ENCODE data around the gene TMEM208.
A peak's percentile ranks its signal among the peaks of the same experiment; 100 is the strongest.

The TMEM208 gene

DNA sequence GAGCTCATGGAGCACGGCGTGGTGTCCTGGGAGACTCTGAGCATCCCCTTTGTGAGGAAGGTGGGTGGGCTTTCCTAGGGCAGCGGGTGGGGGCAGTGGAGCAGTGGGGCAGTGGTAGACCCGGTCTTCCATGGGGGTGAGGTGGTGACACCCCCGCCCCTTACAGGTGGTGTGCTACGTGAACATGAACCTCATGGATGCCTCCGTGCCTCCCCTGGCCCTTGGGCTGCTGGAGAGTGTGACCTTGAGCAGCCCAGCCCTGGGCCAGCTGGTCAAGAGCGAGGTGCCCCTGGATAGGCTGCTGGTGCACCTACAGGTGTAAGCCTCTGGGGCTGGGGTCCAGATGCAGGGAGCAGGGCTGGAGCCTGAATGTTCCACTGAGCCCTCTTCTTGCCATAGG lies 26.4 kb upstream of the TMEM208 start:
- WGBS, 2 experiments (ENCODE audit: insufficient coverage in 2 of 2), result 94 to 100% methylated on average over 7 to 8 of the region's 8 CpGs
- Histone ChIP-seq H3K4me1 (ENCODE audit: control insufficient read depth, insufficient read depth, low read length, poor library complexity, severe bottlenecking) (no peaks in the 10 kb centered on the region), H3K36me3 (ENCODE audit: control insufficient read depth, insufficient read depth, low read length) (peaks cover 82% of the 10 kb centered on the region), H3K9me3 (ENCODE audit: control insufficient read depth, low read length) (no peaks in the 10 kb centered on the region), H3K27ac (ENCODE audit: low read depth, low read length, severe bottlenecking) (no peak overlapping the region), H3K4me3 (ENCODE audit: extremely low read depth, insufficient read depth, low read length, poor library complexity, severe bottlenecking) (no peak overlapping the region)

DNA sequence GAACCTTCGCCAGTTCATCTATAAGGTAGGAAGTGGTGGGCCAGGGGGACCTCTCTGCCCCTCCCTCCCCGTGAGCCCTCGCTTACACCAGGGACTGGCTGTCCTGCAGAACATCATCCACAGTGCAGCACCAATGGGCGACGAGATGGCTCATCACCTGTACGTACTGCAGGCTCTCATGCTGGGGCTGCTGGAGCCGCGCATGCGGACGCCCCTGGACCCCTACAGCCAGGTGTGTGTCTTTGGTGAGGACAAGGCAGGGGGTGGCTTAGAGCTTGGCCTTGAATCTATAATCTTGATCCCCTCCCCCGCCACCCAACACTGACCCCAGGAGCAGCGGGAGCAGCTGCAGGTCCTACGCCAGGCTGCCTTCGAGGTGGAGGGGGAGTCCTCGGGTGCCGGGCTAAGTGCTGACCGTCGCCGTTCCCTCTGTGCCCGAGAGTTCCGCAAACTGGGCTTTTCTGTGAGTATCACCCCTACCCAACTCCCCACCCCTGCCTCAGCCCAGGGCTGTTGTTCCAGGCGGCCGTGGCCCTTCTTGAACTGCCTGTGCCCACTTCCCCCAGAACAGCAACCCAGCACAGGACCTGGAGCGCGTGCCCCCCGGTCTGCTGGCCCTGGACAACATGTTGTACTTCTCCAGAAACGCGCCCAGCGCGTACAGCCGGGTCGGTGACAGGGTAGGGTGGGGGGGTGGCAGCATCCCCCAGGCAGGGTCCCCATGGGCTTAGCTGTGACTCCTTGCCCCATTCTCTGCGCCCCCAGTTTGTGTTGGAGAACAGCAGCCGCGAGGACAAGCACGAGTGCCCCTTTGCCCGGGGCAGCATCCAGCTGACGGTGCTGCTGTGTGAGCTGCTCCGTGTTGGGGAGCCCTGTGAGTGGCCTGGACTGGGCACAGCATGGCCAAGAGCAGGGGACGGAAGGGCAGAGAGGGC lies 25.3 kb upstream of the TMEM208 start:
- WGBS, 2 experiments (ENCODE audit: insufficient coverage in 2 of 2), result 96 to 97% methylated on average over 26 to 35 of the region's 40 CpGs
- peaks cover 71% of the 10 kb centered on the region for H3K36me3 ChIP-seq (ENCODE audit: control insufficient read depth, insufficient read depth, low read length)

DNA sequence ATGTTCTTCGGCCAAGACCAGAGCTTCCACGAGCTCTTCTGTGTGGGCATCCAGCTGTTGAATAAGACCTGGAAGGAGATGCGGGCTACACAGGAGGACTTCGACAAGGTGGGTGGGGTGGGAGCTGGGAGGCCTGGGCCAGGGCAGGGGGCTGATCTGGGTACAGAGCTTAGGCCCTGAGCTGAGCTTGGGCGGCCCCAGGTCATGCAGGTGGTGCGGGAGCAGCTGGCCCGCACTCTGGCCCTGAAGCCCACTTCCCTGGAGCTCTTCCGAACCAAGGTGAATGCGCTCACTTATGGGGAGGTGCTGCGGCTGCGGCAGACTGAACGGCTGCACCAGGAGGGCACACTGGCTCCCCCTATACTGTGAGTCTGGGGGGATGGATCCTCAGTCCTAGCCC lies 24.5 kb upstream of the TMEM208 start:
- WGBS, 2 experiments (ENCODE audit: insufficient coverage in 2 of 2), result 97 to 99% methylated on average over 9 to 10 of the region's 12 CpGs
- H3K27ac ChIP-seq (ENCODE audit: low read depth, low read length, severe bottlenecking), result no peak overlapping the region
- peaks cover 64% of the 10 kb centered on the region for H3K36me3 ChIP-seq (ENCODE audit: control insufficient read depth, insufficient read depth, low read length)

More for the DNA sequence above, 25.3 kb upstream of the TMEM208 start:
- Histone ChIP-seq H3K27ac (ENCODE audit: low read depth, low read length, severe bottlenecking) (no peak overlapping the region), H3K9me3 (ENCODE audit: control insufficient read depth, low read length) (no peaks in the 10 kb centered on the region), H3K4me3 (ENCODE audit: extremely low read depth, insufficient read depth, low read length, poor library complexity, severe bottlenecking) (no peak overlapping the region), H3K4me1 (ENCODE audit: control insufficient read depth, insufficient read depth, low read length, poor library complexity, severe bottlenecking) (no peaks in the 10 kb centered on the region)

DNA sequence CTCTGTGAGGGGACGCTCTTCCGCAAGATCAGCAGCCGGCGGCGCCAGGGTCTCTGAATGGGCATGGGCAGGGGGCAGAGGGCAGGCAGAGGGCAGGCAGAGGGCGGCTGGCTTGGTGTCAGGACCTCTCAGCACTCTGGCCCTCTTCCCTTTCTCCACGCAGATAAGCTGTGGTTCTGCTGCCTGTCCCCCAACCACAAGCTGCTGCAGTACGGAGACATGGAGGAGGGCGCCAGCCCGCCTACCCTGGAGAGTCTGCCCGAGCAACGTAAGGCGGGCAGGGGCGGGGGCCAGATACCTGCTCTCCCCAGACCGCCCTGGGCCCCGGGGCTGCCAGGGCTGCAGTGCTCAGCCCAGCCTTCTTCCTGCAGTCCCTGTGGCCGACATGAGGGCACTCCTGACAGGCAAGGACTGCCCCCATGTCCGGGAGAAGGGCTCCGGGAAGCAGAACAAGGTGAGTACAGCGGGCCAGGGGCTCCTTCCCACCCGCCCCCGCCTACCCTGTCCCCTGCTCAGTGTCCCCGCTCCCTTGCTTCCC lies 23.9 kb upstream of the TMEM208 start:
- peaks cover 7% of the 10 kb centered on the region for H3K4me1 ChIP-seq (ENCODE audit: control insufficient read depth, insufficient read depth, low read length, poor library complexity, severe bottlenecking)
- H3K4me3 ChIP-seq (ENCODE audit: extremely low read depth, insufficient read depth, low read length, poor library complexity, severe bottlenecking), result no peak overlapping the region
- 96 to 97% methylated on average over 15 to 21 of the region's 23 CpGs for WGBS, 2 experiments (ENCODE audit: insufficient coverage in 2 of 2)
- H3K27ac ChIP-seq (ENCODE audit: low read depth, low read length, severe bottlenecking), result no peak overlapping the region
- peaks cover 58% of the 10 kb centered on the region for H3K36me3 ChIP-seq (ENCODE audit: control insufficient read depth, insufficient read depth, low read length)
- no peaks in the 10 kb centered on the region for H3K9me3 ChIP-seq (ENCODE audit: control insufficient read depth, low read length)

More for the DNA sequence above, 24.5 kb upstream of the TMEM208 start:
- Histone ChIP-seq H3K4me1 (ENCODE audit: control insufficient read depth, insufficient read depth, low read length, poor library complexity, severe bottlenecking) (peaks cover 1% of the 10 kb centered on the region), H3K9me3 (ENCODE audit: control insufficient read depth, low read length) (no peaks in the 10 kb centered on the region), H3K4me3 (ENCODE audit: extremely low read depth, insufficient read depth, low read length, poor library complexity, severe bottlenecking) (no peak overlapping the region)

DNA sequence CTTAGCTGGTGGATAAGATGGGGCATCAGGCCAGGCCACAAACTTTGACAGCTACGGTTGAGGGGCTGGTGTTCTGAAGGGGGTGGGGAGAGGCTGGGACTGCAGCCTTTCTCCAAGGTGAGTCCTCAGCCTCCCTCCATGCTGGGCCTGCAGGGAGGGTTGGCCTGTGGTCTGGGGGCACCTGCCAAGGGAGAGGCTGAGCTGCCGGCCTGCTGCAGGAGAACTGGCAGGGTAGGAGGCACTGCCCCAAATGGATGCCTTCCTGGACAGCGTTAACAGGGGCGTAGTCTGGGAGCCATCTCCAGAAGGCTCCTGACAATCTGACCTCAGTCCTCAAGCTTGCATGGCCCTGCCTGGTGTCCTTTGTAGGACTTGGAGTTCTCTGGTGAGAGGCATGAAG lies 22.9 kb upstream of the TMEM208 start:
- WGBS, 2 experiments (ENCODE audit: insufficient coverage in 2 of 2), result 100% methylated on average over 4 of the region's 4 CpGs
- no peaks in the 10 kb centered on the region for H3K9me3 ChIP-seq (ENCODE audit: control insufficient read depth, low read length)
- no peak overlapping the region for H3K27ac ChIP-seq (ENCODE audit: low read depth, low read length, severe bottlenecking)
- H3K4me3 ChIP-seq (ENCODE audit: extremely low read depth, insufficient read depth, low read length, poor library complexity, severe bottlenecking), result no peak overlapping the region
- H3K4me1 ChIP-seq (ENCODE audit: control insufficient read depth, insufficient read depth, low read length, poor library complexity, severe bottlenecking), result peaks cover 7% of the 10 kb centered on the region
- peaks cover 47% of the 10 kb centered on the region for H3K36me3 ChIP-seq (ENCODE audit: control insufficient read depth, insufficient read depth, low read length)

DNA sequence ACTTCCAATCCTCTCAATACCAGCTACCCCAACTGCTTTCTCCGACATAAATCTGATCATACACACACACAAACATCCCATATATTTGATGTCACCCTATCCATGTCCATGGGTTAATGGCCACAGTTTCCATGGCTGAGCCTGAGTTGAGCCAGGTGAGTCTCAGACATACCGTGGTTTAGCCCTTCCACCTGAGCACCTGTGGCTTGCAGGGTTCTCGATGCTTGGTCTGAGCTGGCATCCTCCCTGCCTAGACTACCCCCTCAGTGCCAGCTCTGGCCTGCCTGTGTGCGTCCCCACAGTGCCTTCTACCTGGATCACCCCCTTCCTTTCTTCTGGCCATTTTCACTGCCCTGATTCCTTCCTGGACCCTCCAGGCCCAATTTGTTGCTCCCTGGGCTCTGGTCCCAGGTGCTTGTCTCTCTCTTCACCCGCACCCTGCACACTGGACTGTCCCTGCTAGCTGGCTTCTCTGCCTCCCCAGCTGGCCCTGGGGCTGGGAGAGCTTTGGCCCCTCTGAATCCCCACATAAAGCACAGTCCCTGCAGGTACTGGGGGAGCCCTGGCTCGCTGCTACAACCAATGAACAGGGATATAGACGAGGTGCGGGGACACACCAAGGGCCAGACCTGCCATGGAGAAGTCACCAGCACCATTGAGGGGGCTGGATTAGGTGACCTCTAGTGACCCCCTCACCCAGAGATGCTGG lies 20.6 kb upstream of the TMEM208 start:
- Histone ChIP-seq H3K4me3 (ENCODE audit: extremely low read depth, insufficient read depth, low read length, poor library complexity, severe bottlenecking) (no peak overlapping the region), H3K9me3 (ENCODE audit: control insufficient read depth, low read length) (no peaks in the 10 kb centered on the region), H3K27ac (ENCODE audit: low read depth, low read length, severe bottlenecking) (no peak overlapping the region), H3K36me3 (ENCODE audit: control insufficient read depth, insufficient read depth, low read length) (peaks cover 37% of the 10 kb centered on the region), H3K4me1 (ENCODE audit: control insufficient read depth, insufficient read depth, low read length, poor library complexity, severe bottlenecking) (peaks cover 7% of the 10 kb centered on the region)
- whole genome bisulfite sequencing, 2 experiments (ENCODE audit: insufficient coverage in 2 of 2), result 89 to 96% methylated on average over 6 to 8 of the region's 8 CpGs

DNA sequence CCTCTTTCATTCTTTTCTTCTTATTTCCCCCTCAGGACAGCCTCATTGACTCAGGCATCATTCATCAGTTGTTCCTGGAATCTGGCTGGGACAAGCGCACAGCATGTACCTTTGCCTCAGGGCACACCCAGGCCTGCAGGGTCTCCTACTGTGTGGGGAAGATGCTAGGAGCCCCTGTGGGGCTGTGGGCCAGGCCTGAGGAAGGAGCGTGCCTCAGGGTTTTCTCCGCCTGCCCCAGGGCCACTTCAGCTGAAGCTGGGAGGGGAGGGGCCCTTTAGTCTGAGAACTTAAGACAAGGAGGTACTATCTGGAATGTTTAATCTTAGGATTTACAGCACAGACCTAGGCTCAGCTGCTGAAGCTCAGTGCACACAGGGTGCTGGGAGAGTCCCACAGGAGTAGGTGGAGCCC lies 20.1 kb upstream of the TMEM208 start:
- 81 to 89% methylated on average over 3 of the region's 3 CpGs for WGBS, 2 experiments (ENCODE audit: insufficient coverage in 2 of 2)
- Histone ChIP-seq H3K27ac (ENCODE audit: low read depth, low read length, severe bottlenecking) (peak overlapping the region; percentile 6), H3K4me3 (ENCODE audit: extremely low read depth, insufficient read depth, low read length, poor library complexity, severe bottlenecking) (no peak overlapping the region), H3K36me3 (ENCODE audit: control insufficient read depth, insufficient read depth, low read length) (peaks cover 31% of the 10 kb centered on the region), H3K4me1 (ENCODE audit: control insufficient read depth, insufficient read depth, low read length, poor library complexity, severe bottlenecking) (peaks cover 7% of the 10 kb centered on the region), H3K9me3 (ENCODE audit: control insufficient read depth, low read length) (no peaks in the 10 kb centered on the region)

DNA sequence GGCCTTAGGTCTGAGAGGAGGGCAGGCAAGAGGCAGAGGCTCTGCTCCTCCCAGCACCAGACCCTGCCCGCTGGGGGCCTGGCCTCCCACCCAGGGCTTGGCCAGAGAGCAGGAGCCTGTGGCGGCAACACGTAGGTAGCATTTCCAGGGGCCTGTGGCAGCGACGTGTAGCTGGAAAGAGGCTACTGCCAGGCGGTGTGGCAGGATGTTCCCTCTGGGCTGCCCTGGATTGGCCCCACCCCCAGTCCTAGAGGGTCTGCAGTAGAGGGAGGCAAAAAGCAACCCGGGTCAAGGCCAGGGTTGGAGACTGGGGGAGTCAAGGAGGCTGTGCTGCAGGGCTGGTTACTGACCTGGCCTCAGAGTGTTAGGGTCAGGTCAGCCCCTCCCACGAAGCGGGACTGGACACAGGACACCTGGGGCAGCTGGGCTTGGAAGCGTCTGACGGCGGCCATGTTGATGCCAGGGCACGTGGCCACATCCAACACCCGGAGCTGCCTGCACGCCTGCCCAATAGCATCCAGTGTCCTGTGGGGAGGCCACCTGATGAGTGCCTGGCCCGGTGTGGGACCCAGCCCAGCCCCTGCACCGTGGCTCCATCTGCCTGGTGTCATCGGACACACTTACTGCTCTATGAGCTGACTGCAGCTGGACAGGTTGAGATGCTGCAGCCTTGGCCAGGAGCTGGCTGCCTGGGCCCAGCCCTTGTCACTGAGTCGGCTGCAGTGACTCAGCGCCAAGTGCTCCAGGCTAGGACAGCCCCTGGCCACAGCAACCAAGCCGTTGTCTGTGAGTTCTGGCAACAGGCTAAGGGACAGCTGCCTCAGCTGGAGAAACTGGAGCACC lies 19.5 kb upstream of the TMEM208 start:
- Histone ChIP-seq H3K4me3 (ENCODE audit: extremely low read depth, insufficient read depth, low read length, poor library complexity, severe bottlenecking) (no peak overlapping the region), H3K36me3 (ENCODE audit: control insufficient read depth, insufficient read depth, low read length) (peaks cover 25% of the 10 kb centered on the region), H3K27ac (ENCODE audit: low read depth, low read length, severe bottlenecking) (peak overlapping the region; percentile 6), H3K9me3 (ENCODE audit: control insufficient read depth, low read length) (no peaks in the 10 kb centered on the region), H3K4me1 (ENCODE audit: control insufficient read depth, insufficient read depth, low read length, poor library complexity, severe bottlenecking) (peaks cover 7% of the 10 kb centered on the region)
- 80 to 87% methylated on average over 20 of the region's 21 CpGs for WGBS, 2 experiments (ENCODE audit: insufficient coverage in 2 of 2)

DNA sequence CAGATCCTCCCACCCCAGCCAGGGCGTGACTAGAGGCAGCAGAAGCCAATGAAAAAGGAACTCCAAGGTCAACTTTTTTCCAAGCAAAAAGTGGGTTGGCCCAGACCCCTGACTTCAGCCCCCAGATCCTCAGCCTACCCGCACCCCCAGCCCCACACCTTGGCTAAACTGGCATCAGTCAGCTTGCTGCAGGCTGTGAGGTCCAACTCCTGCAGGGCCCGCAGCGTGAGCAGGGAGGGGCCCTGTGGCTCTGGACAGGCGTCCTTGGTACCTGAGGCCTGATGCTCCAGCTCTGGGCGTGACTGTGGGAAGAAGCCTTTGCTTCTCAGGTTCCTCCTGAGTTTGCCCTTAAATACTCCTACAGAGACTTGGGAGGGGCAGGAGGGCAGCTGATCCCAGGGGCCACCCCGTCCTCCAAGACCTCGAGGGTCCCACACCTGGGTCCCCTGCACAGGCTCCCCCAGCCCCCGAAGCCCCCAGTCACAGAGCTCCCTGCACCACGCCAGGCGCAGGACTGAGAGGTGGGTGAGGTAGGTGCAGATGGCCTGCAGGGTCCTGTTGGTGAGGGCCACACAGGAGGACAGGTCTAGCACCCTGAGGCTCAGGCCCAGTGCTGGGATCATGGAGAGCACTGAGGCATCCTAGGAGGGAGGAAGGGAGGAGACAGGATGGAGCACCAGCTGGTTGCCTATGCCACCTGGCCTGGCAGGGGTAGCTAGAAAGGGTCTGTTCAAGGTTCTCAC lies 18.6 kb upstream of the TMEM208 start:
- H3K4me1 ChIP-seq (ENCODE audit: control insufficient read depth, insufficient read depth, low read length, poor library complexity, severe bottlenecking), result peaks cover 13% of the 10 kb centered on the region
- no peak overlapping the region for H3K27ac ChIP-seq (ENCODE audit: low read depth, low read length, severe bottlenecking)
- peaks cover 16% of the 10 kb centered on the region for H3K36me3 ChIP-seq (ENCODE audit: control insufficient read depth, insufficient read depth, low read length)
- H3K9me3 ChIP-seq (ENCODE audit: control insufficient read depth, low read length), result no peaks in the 10 kb centered on the region
- no peak overlapping the region for H3K4me3 ChIP-seq (ENCODE audit: extremely low read depth, insufficient read depth, low read length, poor library complexity, severe bottlenecking)
- 93% methylated on average over 6 to 8 of the region's 11 CpGs for WGBS, 2 experiments (ENCODE audit: insufficient coverage in 2 of 2)
